ENCODE data around the gene SEPTIN1. TPM values are rescaled to one million over a fixed set of nuclear protein-coding genes. Genes with fewer than 3 reads are reported as not detected.

Gene SEPTIN1
- total and polyA plus RNA-seq, 2 of the 13 experiments (the other 11 are each of a cell fraction or from before 2014, with no cell fraction given): 0.18 to 0.67 TPM

DNA sequence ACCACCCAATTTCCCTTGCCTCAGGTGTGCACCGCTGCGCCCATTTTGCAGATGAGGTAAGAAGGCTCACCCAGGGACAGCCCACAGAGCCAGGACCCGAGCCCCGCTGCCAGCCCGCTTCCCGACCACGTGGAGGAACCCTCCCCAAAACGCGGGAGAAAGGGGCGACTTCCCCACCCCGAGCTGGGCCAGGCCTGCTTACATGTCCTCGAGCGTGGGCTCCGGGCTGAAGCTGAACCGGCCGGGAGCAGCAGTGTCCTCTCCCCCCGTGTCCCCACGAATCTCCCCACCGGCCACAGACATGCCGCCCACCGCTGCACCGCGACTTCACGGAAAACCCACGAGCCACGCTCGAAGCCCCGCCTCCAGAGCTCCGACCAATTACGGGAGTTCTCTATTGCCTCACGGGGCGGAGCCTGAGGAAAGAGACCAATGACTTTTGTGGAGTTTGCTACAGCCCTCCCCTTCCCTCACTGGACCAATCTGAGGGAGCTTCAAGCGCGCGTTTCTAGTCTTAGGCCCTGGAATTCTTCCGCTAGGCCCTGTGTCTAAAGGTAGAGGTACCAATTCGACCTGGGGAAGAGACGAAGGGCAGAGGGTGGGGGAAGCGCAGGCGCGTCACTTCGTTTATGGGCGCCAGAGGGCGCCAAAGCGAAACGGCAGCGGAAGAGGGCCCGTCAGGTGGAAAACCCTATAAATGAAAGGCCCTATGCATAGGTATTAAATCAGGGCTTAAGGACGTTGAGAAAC, 47.5 kb upstream of the SEPTIN1 start, which contains the start of gene DCTPP1 (continued):
- TF ChIP-seq, protein P1, sequence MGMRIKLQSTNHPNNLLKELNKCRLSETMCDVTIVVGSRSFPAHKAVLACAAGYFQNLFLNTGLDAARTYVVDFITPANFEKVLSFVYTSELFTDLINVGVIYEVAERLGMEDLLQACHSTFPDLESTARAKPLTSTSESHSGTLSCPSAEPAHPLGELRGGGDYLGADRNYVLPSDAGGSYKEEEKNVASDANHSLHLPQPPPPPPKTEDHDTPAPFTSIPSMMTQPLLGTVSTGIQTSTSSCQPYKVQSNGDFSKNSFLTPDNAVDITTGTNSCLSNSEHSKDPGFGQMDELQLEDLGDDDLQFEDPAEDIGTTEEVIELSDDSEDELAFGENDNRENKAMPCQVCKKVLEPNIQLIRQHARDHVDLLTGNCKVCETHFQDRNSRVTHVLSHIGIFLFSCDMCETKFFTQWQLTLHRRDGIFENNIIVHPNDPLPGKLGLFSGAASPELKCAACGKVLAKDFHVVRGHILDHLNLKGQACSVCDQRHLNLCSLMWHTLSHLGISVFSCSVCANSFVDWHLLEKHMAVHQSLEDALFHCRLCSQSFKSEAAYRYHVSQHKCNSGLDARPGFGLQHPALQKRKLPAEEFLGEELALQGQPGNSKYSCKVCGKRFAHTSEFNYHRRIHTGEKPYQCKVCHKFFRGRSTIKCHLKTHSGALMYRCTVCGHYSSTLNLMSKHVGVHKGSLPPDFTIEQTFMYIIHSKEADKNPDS (CRISPR knock-in tag; IDR thresholded peaks at IDR 0.05): peak; percentile 78; the same call in 1 of the 2 replicates
- TF ChIP-seq TBX3 (IDR thresholded peaks at IDR 0.05; ENCODE audit: borderline replicate concordance) (no peak), ZNF335 (CRISPR knock-in tag; IDR thresholded peaks at IDR 0.05) (peak; percentile 83; the same call in 1 of the 2 replicates), CBX2 (IDR thresholded peaks at IDR 0.05; ENCODE audit: low read depth, low read length) (no peak), CBX2 (CRISPR knock-in tag; IDR thresholded peaks at IDR 0.05; ENCODE audit: low read depth) (no peak), TCF12 (IDR thresholded peaks at IDR 0.05) (no peak), TCF12 (CRISPR knock-in tag; IDR thresholded peaks at IDR 0.05) (peak; percentile 20; the same call in 1 of the 2 replicates), FOXM1 (CRISPR knock-in tag; IDR thresholded peaks at IDR 0.05) (no peak), KDM5A (IDR thresholded peaks at IDR 0.05; ENCODE audit: borderline replicate concordance, low read length) (peak; percentile 69; the same call in 1 of the 2 replicates), ZHX1 (CRISPR knock-in tag; IDR thresholded peaks at IDR 0.05; ENCODE audit: low read depth) (no peak; the same call in 1 of the 2 replicates), CC2D1A (CRISPR knock-in tag; IDR thresholded peaks at IDR 0.05) (no peak; the same call in 1 of the 2 replicates), NKX3-1 (CRISPR knock-in tag; IDR thresholded peaks at IDR 0.05) (no peak; the same call in none of the 2 replicates), EEA1 (CRISPR knock-in tag; IDR thresholded peaks at IDR 0.05; ENCODE audit: borderline replicate concordance) (peak; percentile 91; the same call in 1 of the 2 replicates), ZNF510 (CRISPR knock-in tag; IDR thresholded peaks at IDR 0.05; ENCODE audit: low read depth) (peak; percentile 26), BRD4 (CRISPR knock-in tag; IDR thresholded peaks at IDR 0.05) (no peak; the same call in 1 of the 2 replicates), ZNF496 (CRISPR knock-in tag; IDR thresholded peaks at IDR 0.05; ENCODE audit: insufficient replicate concordance) (no peak), HMG20B (CRISPR knock-in tag; conservative IDR thresholded peaks at IDR 0.05) (peak; percentile 64), HOXA9 (CRISPR knock-in tag; IDR thresholded peaks at IDR 0.05; ENCODE audit: borderline replicate concordance) (no peak)
- TF ChIP-seq, protein P2, sequence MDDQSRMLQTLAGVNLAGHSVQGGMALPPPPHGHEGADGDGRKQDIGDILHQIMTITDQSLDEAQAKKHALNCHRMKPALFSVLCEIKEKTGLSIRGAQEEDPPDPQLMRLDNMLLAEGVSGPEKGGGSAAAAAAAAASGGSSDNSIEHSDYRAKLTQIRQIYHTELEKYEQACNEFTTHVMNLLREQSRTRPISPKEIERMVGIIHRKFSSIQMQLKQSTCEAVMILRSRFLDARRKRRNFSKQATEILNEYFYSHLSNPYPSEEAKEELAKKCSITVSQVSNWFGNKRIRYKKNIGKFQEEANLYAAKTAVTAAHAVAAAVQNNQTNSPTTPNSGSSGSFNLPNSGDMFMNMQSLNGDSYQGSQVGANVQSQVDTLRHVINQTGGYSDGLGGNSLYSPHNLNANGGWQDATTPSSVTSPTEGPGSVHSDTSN (CRISPR knock-in tag; IDR thresholded peaks at IDR 0.05; ENCODE audit: borderline replicate concordance): no peak
- TF ChIP-seq, protein P3, sequence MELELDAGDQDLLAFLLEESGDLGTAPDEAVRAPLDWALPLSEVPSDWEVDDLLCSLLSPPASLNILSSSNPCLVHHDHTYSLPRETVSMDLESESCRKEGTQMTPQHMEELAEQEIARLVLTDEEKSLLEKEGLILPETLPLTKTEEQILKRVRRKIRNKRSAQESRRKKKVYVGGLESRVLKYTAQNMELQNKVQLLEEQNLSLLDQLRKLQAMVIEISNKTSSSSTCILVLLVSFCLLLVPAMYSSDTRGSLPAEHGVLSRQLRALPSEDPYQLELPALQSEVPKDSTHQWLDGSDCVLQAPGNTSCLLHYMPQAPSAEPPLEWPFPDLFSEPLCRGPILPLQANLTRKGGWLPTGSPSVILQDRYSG (CRISPR knock-in tag; IDR thresholded peaks at IDR 0.05): 0 out of 2 replicates have a peak, but pooled peaks have one; percentile 76
- TF ChIP-seq, protein P4, sequence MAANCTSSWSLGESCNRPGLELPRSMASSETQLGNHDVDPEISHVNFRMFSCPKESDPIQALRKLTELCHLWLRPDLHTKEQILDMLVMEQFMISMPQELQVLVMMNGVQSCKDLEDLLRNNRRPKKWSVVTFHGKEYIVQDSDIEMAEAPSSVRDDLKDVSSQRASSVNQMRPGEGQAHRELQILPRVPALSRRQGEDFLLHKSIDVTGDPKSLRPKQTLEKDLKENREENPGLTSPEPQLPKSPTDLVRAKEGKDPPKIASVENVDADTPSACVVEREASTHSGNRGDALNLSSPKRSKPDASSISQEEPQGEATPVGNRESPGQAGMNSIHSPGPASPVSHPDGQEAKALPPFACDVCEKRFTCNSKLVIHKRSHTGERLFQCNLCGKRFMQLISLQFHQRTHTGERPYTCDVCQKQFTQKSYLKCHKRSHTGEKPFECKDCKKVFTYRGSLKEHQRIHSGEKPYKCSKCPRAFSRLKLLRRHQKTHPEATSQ (CRISPR knock-in tag; IDR thresholded peaks at IDR 0.05; ENCODE audit: borderline replicate concordance): no peak; the same call in 1 of the 2 replicates
